ACHN (cell line): Measurements from ENCODE around the gene IL2RA.
A peak's percentile ranks its signal among the peaks of the same experiment; 100 is the strongest.
"Not testable (repeated sequence)": the region's sequence is repeated elsewhere in the genome, so short reads cannot be mapped to it uniquely, and the experiment has no call there.

ENCODE experiments used
- DNase-seq: peaks from one replicate; pipeline ENCODE4 v3.0.0-alpha.2; 2015
- in situ Hi-C: cut with HindIII; loops from 2 replicates; pipeline ENCODE4 v1.10.0; 2017; ENCODE audit warnings: low sequenced_read_pairs, low pct_ligation_motif_present, low pct_unique_long_range_greater_than_20kb

The IL2RA gene

DNA sequence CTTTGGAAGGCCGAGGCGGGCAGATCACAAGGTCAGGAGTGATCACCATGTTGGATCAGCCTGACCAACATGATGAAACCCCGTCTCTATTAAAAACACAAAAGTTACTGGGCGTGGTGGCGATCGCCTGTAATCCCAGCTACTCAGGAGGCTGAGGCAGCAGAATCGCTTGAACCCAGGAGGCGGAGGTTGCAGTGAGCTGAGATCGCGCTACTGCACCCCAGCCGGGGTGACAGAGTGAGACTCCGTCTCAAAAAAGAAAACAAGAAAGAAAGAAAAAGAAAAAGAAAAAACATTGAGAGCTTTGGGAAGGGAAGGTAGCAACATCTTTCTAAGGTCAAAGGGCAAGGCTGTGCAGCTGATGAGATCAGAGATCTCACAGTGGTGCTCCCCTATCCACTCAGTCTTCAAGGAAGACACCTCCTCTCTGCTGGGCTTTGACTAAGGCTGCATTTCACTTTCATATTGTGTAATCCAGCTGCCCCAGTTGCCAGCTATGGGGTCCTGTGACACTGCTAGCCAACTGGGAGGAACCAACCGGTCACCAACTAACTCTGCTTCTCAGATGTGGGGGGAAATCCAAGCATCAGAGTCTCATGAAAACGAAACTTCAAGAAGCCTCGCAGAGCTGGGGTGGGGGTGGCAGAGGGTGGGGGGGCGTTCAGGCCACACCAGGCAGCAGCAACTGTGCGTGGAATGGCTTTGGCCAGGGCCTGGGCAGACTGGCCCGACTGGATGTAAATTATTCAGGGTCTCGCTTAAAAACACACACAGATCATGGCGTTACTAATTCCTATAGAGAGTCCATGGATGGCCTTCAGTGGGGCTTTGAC lies 86.3 kb downstream of the IL2RA start:
- peak; percentile 18 for DNase-seq
- in situ Hi-C loops, result no loop called here

DNA sequence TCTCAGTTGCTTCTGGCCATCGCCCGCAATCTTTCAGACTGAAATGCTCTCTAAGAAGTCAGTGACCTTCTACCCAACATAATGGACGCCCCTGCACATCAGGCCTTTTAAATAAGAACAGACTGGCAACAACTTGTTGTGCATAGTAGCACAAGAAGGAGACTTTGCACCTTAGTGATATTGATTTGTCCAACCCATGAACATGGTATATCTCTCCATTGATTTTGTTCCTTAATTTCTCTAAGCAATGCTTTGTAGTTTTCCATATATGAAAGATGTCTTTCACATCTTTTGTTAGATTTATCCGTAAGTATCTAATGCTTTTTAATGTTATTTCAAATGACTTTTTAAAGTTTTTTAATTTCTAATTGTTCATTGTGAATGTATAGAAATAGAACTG lies 89.1 kb downstream of the IL2RA start:
- DNase-seq, result no peak
- in situ Hi-C loops, result no loop called here

DNA sequence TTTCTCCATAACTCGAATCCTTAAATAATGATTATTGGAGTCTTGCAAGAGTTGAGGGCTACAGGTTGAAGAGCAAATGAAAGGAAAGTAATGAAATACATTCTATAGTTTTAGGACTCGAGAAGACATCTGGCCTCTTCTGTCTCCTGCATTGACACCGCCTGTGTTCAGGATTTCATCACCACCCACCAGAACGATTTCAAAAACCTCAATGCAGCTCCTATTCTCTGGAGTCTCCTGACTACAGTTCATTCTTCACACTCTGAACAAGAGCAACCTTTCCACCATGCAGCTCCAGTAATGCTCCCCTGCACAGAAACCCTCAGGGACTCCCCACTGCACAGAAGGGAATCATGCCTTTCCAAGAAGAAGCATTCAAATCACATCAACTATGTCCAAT lies 90.3 kb downstream of the IL2RA start:
- in situ Hi-C loops, result no loop called here
- no peak for DNase-seq

DNA sequence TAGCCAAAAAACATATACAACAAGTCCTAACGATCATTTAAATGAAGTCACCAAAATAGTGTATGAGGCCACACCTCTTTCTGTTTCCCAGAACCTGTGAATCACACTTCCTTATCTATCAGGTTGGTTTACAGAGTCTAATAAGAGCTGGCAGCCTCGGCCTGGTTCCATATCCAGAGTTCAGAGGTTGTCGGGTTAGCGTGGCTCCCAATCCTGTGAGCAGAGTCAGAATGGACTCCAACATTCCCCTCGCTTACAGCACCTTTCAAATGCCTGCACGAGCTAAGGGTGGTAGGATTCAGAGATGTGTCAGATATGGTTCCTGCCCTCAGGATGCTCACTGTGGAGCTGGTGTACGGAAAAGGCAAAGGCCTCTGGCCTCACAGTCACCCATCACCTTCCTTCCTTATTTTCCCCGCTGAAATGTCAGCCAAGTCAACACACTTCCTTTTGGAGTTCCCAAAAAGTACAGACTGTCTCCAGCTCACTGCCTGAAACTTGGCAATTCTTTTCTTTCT lies 90.8 kb downstream of the IL2RA start:
- DNase-seq, result no peak
- in situ Hi-C loops, result no loop called here

GRCh38 chr10:5970527-5970926 lies 91.6 kb downstream of the IL2RA start:
- no peak for DNase-seq
- in situ Hi-C loops, result no loop called here

GRCh38 chr10:5970066-5970465 lies 92.1 kb downstream of the IL2RA start:
- DNase-seq, result no peak
- in situ Hi-C loops, result no loop called here

DNA sequence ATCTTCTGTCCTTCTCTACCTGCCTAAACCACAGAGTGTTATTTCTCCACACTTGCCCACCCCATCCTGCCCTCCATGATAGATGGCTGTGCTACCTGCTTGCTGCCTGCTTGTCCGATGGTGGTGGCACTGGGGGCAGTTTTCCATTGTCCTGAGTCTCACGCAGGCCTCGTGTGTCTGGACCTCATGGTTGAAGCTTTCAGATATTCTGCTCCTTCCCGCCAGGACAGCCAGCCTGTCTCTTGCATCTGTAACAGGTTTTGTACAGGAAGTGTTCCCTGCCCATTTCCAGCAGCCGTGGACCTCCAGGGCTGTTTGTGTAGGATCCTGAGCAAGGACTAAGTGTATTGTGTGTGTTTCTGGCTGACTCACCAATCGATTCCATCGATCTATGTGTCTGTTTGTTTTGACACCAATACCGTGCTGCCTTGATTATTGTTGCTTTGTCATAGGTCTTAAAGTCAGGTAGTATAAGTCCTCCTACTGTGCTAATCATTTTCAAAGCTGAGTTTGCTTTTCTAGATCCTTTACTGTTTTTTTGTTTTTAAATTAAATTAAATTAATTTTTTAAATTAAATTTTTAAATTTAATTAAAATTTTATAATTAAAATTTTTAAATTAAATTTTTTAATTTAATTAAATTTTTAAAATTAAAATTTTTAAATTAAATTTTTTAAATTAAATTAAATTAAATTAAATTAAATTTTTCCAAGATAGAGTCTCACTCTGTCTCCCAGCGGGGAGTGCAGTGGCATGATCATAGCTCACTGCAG lies 93.3 kb downstream of the IL2RA start:
- in situ Hi-C loops, result no loop called here
- no peak for DNase-seq

DNA sequence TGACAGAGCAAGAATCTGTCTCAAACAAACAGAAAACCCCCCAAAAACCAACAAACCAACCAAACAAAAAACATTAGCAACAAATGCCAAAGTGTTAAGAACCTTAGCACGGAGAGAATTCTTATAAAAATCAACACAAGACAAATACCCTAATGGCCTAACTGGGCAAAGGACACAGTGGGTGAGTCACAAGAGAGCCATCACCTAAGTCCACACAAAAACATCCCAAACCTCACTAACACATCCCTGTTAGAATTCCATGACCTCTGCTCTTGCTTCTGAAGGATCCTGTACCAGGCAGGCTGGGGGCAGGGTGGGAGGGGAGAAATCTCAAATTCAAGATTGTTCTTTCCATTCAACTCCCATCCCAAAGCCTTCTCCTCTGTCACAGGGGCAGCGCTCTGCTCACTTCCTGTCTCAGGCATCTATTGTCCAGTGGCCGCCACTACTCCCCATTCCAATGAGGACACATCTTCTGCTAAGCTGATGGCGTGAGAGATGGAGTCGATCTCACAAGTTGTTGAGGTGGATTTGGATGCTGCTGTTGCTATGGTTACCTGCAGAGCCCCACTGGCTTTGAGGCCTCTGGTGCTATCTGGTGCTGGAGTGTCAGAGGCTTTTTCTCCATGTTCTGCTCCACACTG lies 94.0 kb downstream of the IL2RA start:
- no peak for DNase-seq
- in situ Hi-C loops, result no loop called here

DNA sequence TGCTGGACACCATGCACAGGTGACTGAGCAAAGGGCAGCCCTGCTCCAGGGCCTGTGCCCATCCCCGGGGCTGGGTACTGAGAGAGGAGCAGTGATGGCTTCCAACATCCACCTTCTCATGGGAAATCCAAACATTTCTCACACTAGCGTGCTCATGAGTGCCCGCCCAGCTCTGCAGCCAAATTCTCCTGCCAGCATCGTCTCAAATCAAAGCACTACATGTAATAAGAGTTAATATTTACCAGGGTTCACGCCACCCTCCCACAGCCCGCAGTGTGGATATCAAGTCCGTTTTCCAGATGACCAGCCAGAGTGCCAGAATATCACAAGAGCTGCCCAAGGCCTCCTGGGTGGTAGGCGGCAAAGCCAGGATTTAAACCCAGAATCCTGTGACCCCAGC lies 96.9 kb downstream of the IL2RA start:
- in situ Hi-C loops, result no loop called here
- DNase-seq, result peak; percentile 84

- in situ Hi-C loops, result no loop called here
- DNase-seq, result no peak
Measured at GRCh38 chr10:5964736-5965135, 97.4 kb downstream of the IL2RA start.

GRCh38 chr10:5963591-5963990 lies 98.6 kb downstream of the IL2RA start:
- no peak for DNase-seq
- in situ Hi-C loops, result no loop called here

GRCh38 chr10:5963071-5963470 lies 99.1 kb downstream of the IL2RA start:
- in situ Hi-C loops, result no loop called here
- no peak for DNase-seq

DNA sequence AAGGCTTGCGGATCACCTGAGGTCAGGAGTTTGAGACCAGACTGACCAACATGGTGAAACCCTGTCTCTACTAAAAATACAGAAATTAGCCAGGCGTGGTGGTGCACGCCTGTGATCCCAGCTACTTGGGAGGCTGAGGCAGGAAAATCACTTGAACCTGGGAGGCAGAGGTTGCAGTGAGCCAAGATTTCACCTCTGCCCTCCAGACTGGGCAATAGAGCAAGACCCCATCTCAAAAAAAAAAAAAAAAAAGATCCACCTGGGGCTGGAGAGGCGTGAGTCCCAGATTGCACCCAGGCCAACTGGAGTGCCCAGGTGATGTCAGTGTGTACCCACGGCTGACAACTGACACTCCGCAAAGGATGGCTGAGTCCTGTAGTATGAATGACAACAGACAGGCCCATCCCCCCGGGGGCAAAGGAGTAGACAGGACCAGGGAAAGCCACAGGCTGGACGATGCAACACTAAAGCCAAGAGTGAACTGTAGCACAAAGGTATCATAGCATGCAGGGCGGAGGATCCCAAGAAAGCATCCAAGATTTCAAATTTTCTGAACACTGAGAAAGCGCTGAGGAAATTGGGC lies 99.7 kb downstream of the IL2RA start:
- in situ Hi-C loops, DNase-seq: not testable (repeated sequence)

DNA sequence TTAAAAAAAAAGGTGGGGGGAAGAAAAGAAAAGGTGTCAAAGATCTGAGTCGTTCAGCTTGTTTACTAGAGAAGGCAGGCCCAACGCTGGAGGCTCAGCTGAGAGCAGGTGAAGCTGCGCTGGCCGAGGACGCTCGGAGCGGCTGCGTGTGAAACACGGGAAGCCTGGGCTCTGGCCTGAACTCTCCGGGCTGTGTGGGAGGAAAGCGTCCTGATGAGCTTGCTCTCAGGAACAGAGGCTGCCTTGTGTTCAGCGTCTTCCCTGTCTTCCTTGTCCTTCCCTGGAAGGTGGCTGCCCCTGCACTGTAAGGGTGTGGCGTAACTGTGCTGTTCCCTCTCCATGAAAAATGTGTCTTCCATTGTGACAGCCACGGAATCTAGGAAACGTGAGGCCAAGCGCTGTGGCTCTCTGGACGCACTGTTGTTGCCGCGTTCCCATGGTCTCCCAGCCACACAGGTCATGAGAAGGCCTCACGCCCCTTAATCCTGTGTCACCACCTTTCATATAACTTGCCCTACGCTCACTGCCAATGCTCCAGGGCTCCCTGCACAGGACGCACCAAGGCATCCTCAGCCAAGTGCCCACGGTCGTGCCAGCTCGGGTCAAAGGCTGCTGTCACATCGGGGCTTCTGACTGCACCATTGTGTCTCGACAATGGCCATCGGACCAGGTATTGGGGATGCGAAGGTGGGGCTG lies 100.6 kb downstream of the IL2RA start:
- in situ Hi-C loops, result no loop called here
- DNase-seq, result no peak

DNA sequence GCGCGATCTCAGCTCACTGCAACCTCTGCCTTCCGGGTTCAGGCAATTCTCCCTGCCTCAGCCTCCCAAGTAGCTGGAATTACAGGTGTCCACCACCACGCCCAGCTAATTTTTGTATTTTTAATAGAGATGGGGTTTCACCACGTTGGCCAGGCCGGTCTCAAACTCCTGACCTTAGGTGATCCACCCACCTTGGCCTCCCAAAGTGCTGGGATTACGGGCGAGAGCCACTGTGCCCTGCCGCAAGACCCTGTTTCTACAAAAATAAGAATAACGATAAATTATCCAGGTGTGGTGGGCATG lies 101.2 kb downstream of the IL2RA start:
- DNase-seq, in situ Hi-C loops: not testable (repeated sequence)
